Muscle layer of duodenum (tissue), 2 donors: Measurements from ENCODE around the gene CERK.
"Not testable (repeated sequence)": the region's sequence is repeated elsewhere in the genome, so short reads cannot be mapped to it uniquely, and the experiment has no call there.

Source experiments
- H3K27ac ChIP-seq: one replicate; pipeline ENCODE4 v1.7.0; 2013; ENCODE audit warnings: mild to moderate bottlenecking, low read length
- H3K27me3 ChIP-seq: one replicate; pipeline ENCODE4 v1.7.0; 2013; ENCODE audit warnings: low read depth, mild to moderate bottlenecking, control low read depth, low read length
- H3K36me3 ChIP-seq, 2 donors: one replicate each; pipeline ENCODE4 v1.7.0; 2013; ENCODE audit warnings: low read length in 2 of 2, control low read depth in 1 of 2, mild to moderate bottlenecking in 1 of 2; ENCODE audit not compliant: insufficient read depth in 2 of 2, control insufficient read depth in 1 of 2
- H3K4me1 ChIP-seq, 2 donors: one replicate each; pipeline ENCODE4 v1.7.0; 2013; ENCODE audit warnings: low read length in 2 of 2, mild to moderate bottlenecking in 2 of 2, control low read depth in 1 of 2, moderate library complexity in 1 of 2; ENCODE audit not compliant: insufficient read depth in 2 of 2, control insufficient read depth in 1 of 2
- H3K4me3 ChIP-seq, 2 donors: one replicate each; pipeline ENCODE4 v1.7.0; 2013; ENCODE audit warnings: low read length in 2 of 2, low read depth in 1 of 2, mild to moderate bottlenecking in 1 of 2
- H3K9me3 ChIP-seq, 2 donors: one replicate each; pipeline ENCODE4 v1.7.0; 2013; ENCODE audit warnings: low read length in 2 of 2, control low read depth in 1 of 2, mild to moderate bottlenecking in 1 of 2; ENCODE audit not compliant: control insufficient read depth in 1 of 2
- donor health status: healthy.

Gene CERK

GRCh38 chr22:46737976-46738646 is at the start of gene CERK:
Gene CERK, minus strand, starts transcription at chr22:46738252. Its CDS starts 104 bp downstream, at chr22:46738148.
- peak within 1 kb of the TSS; percentile 73 to 79 for H3K4me3 ChIP-seq

GRCh38 chr22:46783721-46784120 is 45.7 kb upstream of the CERK start:
- Histone ChIP-seq H3K27me3 (no peaks in the 10 kb centered on the region), H3K4me1 (no peaks in the 10 kb centered on the region), H3K36me3 (no peaks in the 10 kb centered on the region), H3K27ac (no peak overlapping the region), H3K9me3 (no peaks in the 10 kb centered on the region), H3K4me3 (no peak overlapping the region)

More at GRCh38 chr22:46737976-46738646, at the start of gene CERK:
- H3K4me1 ChIP-seq = peaks cover 32 to 56% of the 10 kb centered on the region in 2 donors
- H3K9me3 ChIP-seq = no peaks in the 10 kb centered on the region
- H3K27me3 ChIP-seq = no peaks in the 10 kb centered on the region
- H3K36me3 ChIP-seq = no peaks in the 10 kb centered on the region
- H3K27ac ChIP-seq = peak within 1 kb of the TSS; percentile 69

- H3K4me3 ChIP-seq, H3K9me3 ChIP-seq, H3K4me1 ChIP-seq, H3K27ac ChIP-seq, H3K36me3 ChIP-seq, H3K27me3 ChIP-seq: not testable (repeated sequence)
Measured at GRCh38 chr22:46782200-46782599, 44.1 kb upstream of the CERK start.

DNA sequence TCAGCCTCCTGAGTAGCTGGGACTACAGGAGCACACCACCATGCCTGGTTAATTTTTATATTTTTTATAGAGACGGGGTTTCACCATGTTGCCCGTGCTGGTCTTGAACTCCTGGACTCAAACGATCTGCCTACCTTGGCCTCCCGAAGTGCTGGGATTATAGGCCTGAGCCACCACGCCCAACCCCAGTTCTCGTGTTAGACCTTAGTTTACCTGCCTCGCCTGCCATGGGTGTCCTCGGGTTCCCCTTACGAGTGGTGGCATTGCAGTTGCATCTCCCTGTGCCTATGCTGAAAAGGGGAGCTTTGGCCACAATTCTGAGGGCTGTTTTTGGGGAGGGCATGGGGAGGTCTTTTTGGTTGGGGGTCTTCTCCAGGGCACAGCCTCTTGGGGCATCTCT is 43.2 kb upstream of the CERK start:
- Histone ChIP-seq H3K9me3 (no peaks in the 10 kb centered on the region), H3K4me3 (no peak overlapping the region), H3K27ac (no peak overlapping the region), H3K36me3 (no peaks in the 10 kb centered on the region), H3K4me1 (peaks cover 10% of the 10 kb centered on the region in 2 donors), H3K27me3 (no peaks in the 10 kb centered on the region)

GRCh38 chr22:46780453-46780852 is 42.4 kb upstream of the CERK start:
- H3K27me3 ChIP-seq = no peaks in the 10 kb centered on the region
- H3K9me3 ChIP-seq = no peaks in the 10 kb centered on the region
- H3K27ac ChIP-seq = no peak overlapping the region
- H3K36me3 ChIP-seq = no peaks in the 10 kb centered on the region
- peaks cover 10 to 11% of the 10 kb centered on the region in 2 donors for H3K4me1 ChIP-seq
- H3K4me3 ChIP-seq = no peak overlapping the region

- no peaks in the 10 kb centered on the region for H3K36me3 ChIP-seq
- H3K4me1 ChIP-seq = peaks cover 10 to 19% of the 10 kb centered on the region in 2 donors
- H3K27ac ChIP-seq = no peak overlapping the region
- no peaks in the 10 kb centered on the region for H3K27me3 ChIP-seq
- H3K4me3 ChIP-seq = no peak overlapping the region
- H3K9me3 ChIP-seq = no peaks in the 10 kb centered on the region
Measured at GRCh38 chr22:46779651-46780050, 41.6 kb upstream of the CERK start.

DNA sequence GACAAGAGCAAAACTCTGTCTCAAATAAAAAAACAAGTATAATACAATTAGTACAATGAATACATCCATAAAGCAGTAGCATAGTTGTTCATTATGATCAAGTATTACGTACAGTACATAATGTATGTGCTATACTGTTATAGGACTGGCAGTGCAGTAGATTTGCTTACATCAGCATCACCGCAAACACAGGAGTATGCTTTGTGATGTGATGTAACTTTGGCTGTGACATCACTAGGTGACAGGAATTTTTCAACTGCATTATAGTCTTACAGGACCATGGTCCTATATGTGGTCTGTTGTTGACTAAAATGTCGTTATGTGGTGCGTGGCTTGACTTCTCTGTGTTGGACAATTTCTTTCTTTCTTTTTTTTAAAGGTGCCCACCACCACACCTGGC is 41.0 kb upstream of the CERK start:
- no peak overlapping the region for H3K27ac ChIP-seq
- H3K4me1 ChIP-seq = peaks cover 13 to 26% of the 10 kb centered on the region in 2 donors
- no peak overlapping the region for H3K4me3 ChIP-seq
- no peaks in the 10 kb centered on the region for H3K27me3 ChIP-seq
- H3K36me3 ChIP-seq = no peaks in the 10 kb centered on the region
- no peaks in the 10 kb centered on the region for H3K9me3 ChIP-seq

DNA sequence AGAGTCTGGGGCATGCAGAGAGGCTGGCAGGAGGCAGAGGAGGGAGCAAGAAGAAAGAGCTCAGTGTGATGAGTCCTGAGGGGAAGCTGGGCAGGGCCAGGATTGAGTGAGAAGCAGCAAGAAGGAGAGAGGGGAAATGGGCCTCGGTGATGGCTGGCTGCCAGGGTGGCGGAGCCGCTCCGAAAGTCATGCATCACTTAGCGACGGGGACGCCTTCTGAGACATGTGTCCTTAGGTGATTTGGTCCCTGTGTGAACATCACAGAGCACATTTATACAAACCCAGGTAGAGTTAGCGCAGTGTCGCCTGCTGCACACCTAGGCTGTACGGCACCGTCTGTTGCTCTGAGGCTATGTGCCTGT is 39.5 kb upstream of the CERK start:
- H3K4me1 ChIP-seq = peaks cover 17 to 29% of the 10 kb centered on the region in 2 donors
- no peak overlapping the region for H3K4me3 ChIP-seq
- H3K9me3 ChIP-seq = no peaks in the 10 kb centered on the region
- H3K36me3 ChIP-seq = no peaks in the 10 kb centered on the region
- H3K27me3 ChIP-seq = no peaks in the 10 kb centered on the region
- no peak overlapping the region for H3K27ac ChIP-seq

GRCh38 chr22:46776876-46777608 is 39.0 kb upstream of the CERK start:
- H3K9me3 ChIP-seq = no peaks in the 10 kb centered on the region
- no peak overlapping the region for H3K4me3 ChIP-seq
- no peaks in the 10 kb centered on the region for H3K36me3 ChIP-seq
- H3K4me1 ChIP-seq = peaks cover 17 to 29% of the 10 kb centered on the region in 2 donors
- H3K27me3 ChIP-seq = no peaks in the 10 kb centered on the region
- H3K27ac ChIP-seq = no peak overlapping the region

DNA sequence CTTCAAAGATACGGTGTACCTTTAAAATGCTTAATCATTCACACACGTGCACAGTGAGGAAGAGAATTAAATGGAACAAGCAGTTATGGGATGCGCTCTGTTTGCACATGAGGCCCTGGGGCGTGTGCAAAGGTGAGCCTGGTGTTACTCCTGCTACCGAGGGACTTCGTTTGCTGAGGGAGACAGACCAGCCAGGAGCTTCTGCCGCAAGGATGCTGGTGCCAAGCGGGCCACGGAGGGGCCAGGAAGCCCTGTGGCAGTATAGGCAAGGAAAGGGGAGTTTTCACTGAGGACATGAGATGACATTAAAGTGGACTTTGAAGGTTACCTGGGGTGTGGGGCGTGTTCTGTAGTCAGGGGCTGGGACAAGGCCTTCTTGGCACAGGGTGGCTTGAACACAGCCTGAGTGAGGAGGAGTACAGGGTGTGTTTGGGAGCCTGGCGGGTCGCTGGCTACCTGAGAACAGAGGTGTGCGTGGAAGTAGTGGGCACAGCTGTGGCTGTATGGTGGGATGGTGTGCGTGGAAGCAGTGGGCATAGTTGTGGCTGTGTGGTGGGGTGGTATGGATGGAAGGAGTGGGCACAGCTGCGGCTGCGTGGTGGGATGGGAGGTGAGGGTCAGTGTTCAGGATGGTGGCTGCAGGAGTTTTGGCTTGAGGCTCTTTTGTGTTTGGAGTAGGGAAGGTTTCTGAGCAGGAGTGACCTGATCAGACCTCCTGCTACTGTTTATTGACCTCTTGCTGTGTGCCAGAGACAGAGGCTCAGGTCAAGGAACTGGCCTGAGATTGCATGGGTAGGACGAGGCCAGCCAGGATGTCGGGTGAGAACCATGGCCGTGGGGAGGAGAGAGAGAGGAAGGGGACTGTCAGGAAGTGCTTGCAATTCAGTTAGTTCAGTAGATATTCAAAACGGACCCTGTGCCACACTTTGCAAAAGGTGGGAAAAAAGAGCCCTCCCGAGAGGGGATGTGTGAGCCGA is 38.1 kb upstream of the CERK start:
- Histone ChIP-seq H3K4me1 (peaks cover 17 to 29% of the 10 kb centered on the region in 2 donors), H3K27me3 (no peaks in the 10 kb centered on the region), H3K36me3 (no peaks in the 10 kb centered on the region), H3K27ac (no peak overlapping the region), H3K4me3 (no peak overlapping the region), H3K9me3 (no peaks in the 10 kb centered on the region)
